Hepatocyte (in vitro differentiated cells): Measurements from ENCODE around the gene KRT84. TPM values are rescaled to one million over a fixed set of nuclear protein-coding genes. Genes with fewer than 3 reads are reported as not detected.

Experiments used
- DNase-seq: peaks from one replicate; pipeline ENCODE4 v3.0.0-alpha.2; 2016; ENCODE audit warnings: low spot score
- H2AFZ ChIP-seq: fragments of 200-600 bp; sonication (generic); 2 replicates; pipeline ENCODE4 v1.6.0; 2016; ENCODE audit warnings: antibody characterized with exemption, mild to moderate bottlenecking
- H3K27ac ChIP-seq: fragments of 200-600 bp; sonication (generic); 2 replicates; pipeline ENCODE4 v1.5.1; 2016; ENCODE audit warnings: mild to moderate bottlenecking
- H3K27me3 ChIP-seq: fragments of 200-600 bp; sonication (generic); 2 replicates; pipeline ENCODE4 v1.6.1; 2016
- H3K36me3 ChIP-seq: fragments of 200-600 bp; sonication (generic); replicated peaks from 2 replicates; pipeline ENCODE4 v1.5.1; 2016; ENCODE audit warnings: low read depth; ENCODE audit not compliant: insufficient read depth
- H3K4me1 ChIP-seq: fragments of 200-600 bp; sonication (generic); 2 replicates; pipeline ENCODE4 v1.5.1; 2016; ENCODE audit warnings: mild to moderate bottlenecking, moderate library complexity; ENCODE audit not compliant: insufficient read depth
- H3K4me2 ChIP-seq: fragments of 200-600 bp; sonication (generic); 2 replicates; pipeline ENCODE4 v1.6.0; 2016
- H3K4me3 ChIP-seq: fragments of 200-600 bp; sonication (generic); 2 replicates; pipeline ENCODE4 v1.5.1; 2016; ENCODE audit warnings: mild to moderate bottlenecking
- H3K79me2 ChIP-seq: fragments of 200-600 bp; sonication (generic); 2 replicates; pipeline ENCODE4 v1.6.0; 2017; ENCODE audit warnings: mild to moderate bottlenecking
- H3K9me2 ChIP-seq: fragments of 200-600 bp; sonication (generic); replicated peaks from 2 replicates; pipeline ENCODE4 v1.6.0; 2017; ENCODE audit warnings: mild to moderate bottlenecking; ENCODE audit not compliant: insufficient read depth
- H3K9me3 ChIP-seq: fragments of 200-600 bp; sonication (generic); 2 replicates; pipeline ENCODE4 v1.5.1; 2016; ENCODE audit warnings: low read depth, mild to moderate bottlenecking
- H4K20me1 ChIP-seq: fragments of 200-600 bp; sonication (generic); 2 replicates; pipeline ENCODE4 v1.6.0; 2016; ENCODE audit warnings: mild to moderate bottlenecking; ENCODE audit not compliant: insufficient read depth, poor library complexity, severe bottlenecking
- CTCF ChIP-seq: fragments of 200-600 bp; sonication (generic); IDR thresholded peaks from 2 replicates; pipeline ENCODE4 v1.5.1; 2016; ENCODE audit warnings: antibody characterized with exemption, mild to moderate bottlenecking; ENCODE audit not compliant: poor library complexity
- EZH2 ChIP-seq: fragments of 200-600 bp; sonication (generic); IDR thresholded peaks from 2 replicates; pipeline ENCODE4 v1.6.1; 2016; ENCODE audit warnings: antibody characterized with exemption, mild to moderate bottlenecking, borderline replicate concordance
- EZH2phosphoT487 ChIP-seq: fragments of 200-600 bp; sonication (generic); IDR thresholded peaks from one replicate; pipeline ENCODE4 v1.6.1; 2018; ENCODE audit warnings: antibody characterized with exemption, mild to moderate bottlenecking, low read depth, moderate library complexity; ENCODE audit not compliant: unreplicated experiment, severe bottlenecking
- WGBS: methylation state at CpG from one replicate; pipeline ENCODE4 v1.1.6; 2016; ENCODE audit warnings: low lambda C conversion rate; ENCODE audit errors: missing lambda C conversion rate; 5-methylcytosine and 5-hydroxymethylcytosine counted together
- polyA plus RNA-seq: library from polyadenylated mRNA; unstranded; fragments of >200 nt; fragmentation: Nextera tagmentation; extraction: Ambion mirVana; gene quantifications from 2 replicates; pipeline ENCODE4 v1.2.1, GENCODE V29; 2016
- total RNA-seq: library from RNA; depleted of rRNA; stranded (reverse); fragments of >200 nt; gene quantifications from 2 replicates; pipeline ENCODE4 v1.2.3, GENCODE V29; 2014

Gene KRT84
- total and polyA plus RNA-seq, 2 experiments from 2014 or later = not detected

GRCh38 chr12:52360106-52360662 lies 25.3 kb downstream of the KRT84 start:
- no peaks in the 10 kb centered on the region for H3K4me1 ChIP-seq
- no peak overlapping the region for H3K27ac ChIP-seq
- no peak for DNase-seq
- H3K79me2 ChIP-seq = no peaks in the 10 kb centered on the region
- H3K9me3 ChIP-seq = no peaks in the 10 kb centered on the region
- H3K4me3 ChIP-seq = no peak overlapping the region
- TF ChIP-seq EZH2 (no peak), EZH2phosphoT487 (no peak), CTCF (no peak)
- no peak overlapping the region for H3K4me2 ChIP-seq
- no peaks in the 10 kb centered on the region for H4K20me1 ChIP-seq
- no peak overlapping the region for H2AFZ ChIP-seq
- WGBS = 88% methylated on average over 7 of the region's 7 CpGs
- H3K9me2 ChIP-seq = no peaks in the 10 kb centered on the region
- H3K36me3 ChIP-seq = no peaks in the 10 kb centered on the region
- no peaks in the 10 kb centered on the region for H3K27me3 ChIP-seq

- H3K4me3 ChIP-seq = no peak overlapping the region
- no peaks in the 10 kb centered on the region for H3K9me2 ChIP-seq
- H4K20me1 ChIP-seq = no peaks in the 10 kb centered on the region
- TF ChIP-seq CTCF (no peak), EZH2phosphoT487 (no peak), EZH2 (no peak)
- no peaks in the 10 kb centered on the region for H3K79me2 ChIP-seq
- no peaks in the 10 kb centered on the region for H3K27me3 ChIP-seq
- 94% methylated on average over 5 of the region's 5 CpGs for WGBS
- H3K9me3 ChIP-seq = no peaks in the 10 kb centered on the region
- no peak for DNase-seq
- H3K27ac ChIP-seq = no peak overlapping the region
- no peak overlapping the region for H3K4me2 ChIP-seq
- no peak overlapping the region for H2AFZ ChIP-seq
- no peaks in the 10 kb centered on the region for H3K36me3 ChIP-seq
- H3K4me1 ChIP-seq = no peaks in the 10 kb centered on the region
These were observed 25.8 kb downstream of the KRT84 start for GRCh38 chr12:52359621-52360061.

GRCh38 chr12:52358575-52359350 lies 26.7 kb downstream of the KRT84 start:
- Histone ChIP-seq H3K27me3 (no peaks in the 10 kb centered on the region), H3K36me3 (no peaks in the 10 kb centered on the region), H3K9me3 (no peaks in the 10 kb centered on the region), H3K4me2 (no peak overlapping the region), H3K4me1 (no peaks in the 10 kb centered on the region), H3K79me2 (no peaks in the 10 kb centered on the region), H2AFZ (no peak overlapping the region), H4K20me1 (no peaks in the 10 kb centered on the region), H3K4me3 (no peak overlapping the region), H3K27ac (no peak overlapping the region), H3K9me2 (no peaks in the 10 kb centered on the region)
- TF ChIP-seq EZH2 = no peak
- no peak for TF ChIP-seq EZH2phosphoT487
- no peak for TF ChIP-seq CTCF
- no peak for DNase-seq
- WGBS = 78% methylated on average over 5 of the region's 5 CpGs
